ENCODE measurements around the gene RPS6KA5.

Gene RPS6KA5

DNA sequence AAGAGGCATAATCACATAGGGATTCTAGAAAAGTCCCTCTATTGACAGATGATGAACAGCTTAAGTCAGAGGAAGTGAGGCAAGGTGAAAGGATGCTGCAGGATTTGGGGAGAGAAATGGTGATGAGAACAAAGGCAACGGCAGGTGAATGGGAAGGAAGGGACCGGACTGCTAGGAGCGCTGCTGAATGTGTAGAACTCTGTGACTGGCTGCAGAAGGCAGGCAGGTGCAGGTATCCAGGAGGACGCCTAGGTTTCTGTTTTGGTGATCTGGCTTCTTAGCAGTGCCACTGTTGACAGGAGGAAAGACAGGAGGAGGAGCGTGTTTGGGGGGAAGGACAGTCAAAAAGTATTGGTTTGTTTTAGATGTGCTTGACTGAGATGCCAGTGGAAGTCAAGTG lies 185.8 kb downstream of the RPS6KA5 start:
- DNase-seq (ENCODE audit: insufficient read length, low spot score) (no peak), FAIRE-seq (peak; percentile 32)
- TF ChIP-seq, protein P1, sequence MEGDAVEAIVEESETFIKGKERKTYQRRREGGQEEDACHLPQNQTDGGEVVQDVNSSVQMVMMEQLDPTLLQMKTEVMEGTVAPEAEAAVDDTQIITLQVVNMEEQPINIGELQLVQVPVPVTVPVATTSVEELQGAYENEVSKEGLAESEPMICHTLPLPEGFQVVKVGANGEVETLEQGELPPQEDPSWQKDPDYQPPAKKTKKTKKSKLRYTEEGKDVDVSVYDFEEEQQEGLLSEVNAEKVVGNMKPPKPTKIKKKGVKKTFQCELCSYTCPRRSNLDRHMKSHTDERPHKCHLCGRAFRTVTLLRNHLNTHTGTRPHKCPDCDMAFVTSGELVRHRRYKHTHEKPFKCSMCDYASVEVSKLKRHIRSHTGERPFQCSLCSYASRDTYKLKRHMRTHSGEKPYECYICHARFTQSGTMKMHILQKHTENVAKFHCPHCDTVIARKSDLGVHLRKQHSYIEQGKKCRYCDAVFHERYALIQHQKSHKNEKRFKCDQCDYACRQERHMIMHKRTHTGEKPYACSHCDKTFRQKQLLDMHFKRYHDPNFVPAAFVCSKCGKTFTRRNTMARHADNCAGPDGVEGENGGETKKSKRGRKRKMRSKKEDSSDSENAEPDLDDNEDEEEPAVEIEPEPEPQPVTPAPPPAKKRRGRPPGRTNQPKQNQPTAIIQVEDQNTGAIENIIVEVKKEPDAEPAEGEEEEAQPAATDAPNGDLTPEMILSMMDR (IDR thresholded peaks at IDR 0.05; ENCODE audit: insufficient read depth, missing control alignments): no peak

DNA sequence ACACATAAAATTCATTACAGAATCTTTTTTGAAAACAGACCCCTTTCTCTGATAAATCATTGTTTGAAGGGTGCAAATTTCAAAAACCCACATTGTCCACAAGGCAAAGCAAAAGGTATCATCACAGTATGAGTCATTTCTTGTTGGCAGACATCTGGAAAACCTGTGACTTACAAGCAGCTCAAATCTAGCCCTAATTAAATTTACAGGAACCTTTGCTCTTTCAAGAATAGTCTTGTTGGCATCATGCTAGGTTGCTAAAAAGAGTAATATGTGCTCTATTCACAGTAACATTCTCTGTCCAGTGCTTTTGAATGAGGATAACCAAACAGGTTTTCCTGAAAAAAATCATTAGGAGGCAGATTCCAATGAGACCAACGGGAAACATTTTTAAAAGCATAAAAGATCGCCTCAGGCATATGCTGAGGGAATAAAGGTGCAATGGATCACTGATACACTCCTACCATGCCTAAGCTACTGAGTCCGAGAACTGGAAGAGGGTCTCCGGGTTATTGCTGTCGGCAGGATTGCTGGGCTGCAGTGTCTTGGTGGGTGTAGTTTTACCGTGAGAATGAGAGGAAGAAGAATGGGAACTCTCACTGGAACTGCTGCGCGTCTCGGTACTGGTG lies 188.7 kb downstream of the RPS6KA5 start:
- TF ChIP-seq, protein P1 (IDR thresholded peaks at IDR 0.05; ENCODE audit: insufficient read depth, missing control alignments): no peak
- DNase-seq (ENCODE audit: insufficient read length, low spot score): no peak
- no peak for FAIRE-seq

DNA sequence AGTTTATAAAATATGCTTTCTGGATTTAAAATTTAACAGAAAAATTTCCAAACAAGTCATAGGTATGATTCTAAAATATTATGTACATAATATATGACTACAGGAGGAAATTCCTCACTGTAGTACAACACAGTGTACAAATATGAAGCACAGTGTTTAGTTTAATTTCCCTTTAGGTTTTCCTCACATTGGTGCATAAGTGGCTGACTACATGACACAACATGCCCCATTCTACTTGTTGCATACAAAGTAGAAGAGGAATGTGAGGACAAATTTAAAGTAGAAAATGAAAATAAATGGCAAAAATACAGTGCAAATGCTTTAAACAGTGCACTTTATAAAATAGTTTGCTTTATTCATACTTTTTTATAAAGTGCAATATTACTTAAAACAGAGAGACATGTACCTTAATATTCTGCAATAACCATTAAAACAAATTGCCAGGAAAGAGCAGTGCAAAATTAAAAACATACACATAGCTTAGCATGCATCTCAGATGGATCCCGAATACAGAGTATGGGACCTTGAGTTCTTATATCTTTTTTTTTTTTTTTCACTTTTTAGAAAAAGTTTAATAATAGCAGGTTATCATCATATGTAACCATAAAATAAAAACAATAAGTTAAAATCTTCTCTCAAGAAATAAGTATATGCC lies 189.4 kb downstream of the RPS6KA5 start:
- TF ChIP-seq, protein P1 (IDR thresholded peaks at IDR 0.05; ENCODE audit: insufficient read depth, missing control alignments): no peak
- FAIRE-seq: no peak
- no peak for DNase-seq (ENCODE audit: insufficient read length, low spot score)

DNA sequence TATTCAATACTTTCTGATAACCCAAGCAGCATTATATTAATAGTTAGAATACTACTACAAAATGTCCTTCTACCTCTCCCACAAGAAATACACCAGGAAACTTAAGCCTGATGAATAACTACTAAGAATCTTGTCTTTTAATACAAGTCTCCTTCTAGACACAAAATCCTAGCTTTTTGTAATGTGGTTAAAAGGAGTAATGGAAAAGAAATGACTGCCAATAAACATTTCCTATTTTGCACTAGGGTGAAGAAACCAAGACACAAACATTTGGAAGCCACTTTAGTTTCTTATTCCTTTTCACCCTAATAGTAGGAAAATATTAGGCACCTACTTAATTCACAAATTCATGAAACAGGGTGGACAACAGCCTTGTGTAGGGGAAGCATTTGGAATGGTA lies 192.9 kb downstream of the RPS6KA5 start:
- DNase-seq (ENCODE audit: insufficient read length, low spot score) (no peak), FAIRE-seq (no peak)
- TF ChIP-seq, protein P1 (IDR thresholded peaks at IDR 0.05; ENCODE audit: insufficient read depth, missing control alignments): no peak

DNA sequence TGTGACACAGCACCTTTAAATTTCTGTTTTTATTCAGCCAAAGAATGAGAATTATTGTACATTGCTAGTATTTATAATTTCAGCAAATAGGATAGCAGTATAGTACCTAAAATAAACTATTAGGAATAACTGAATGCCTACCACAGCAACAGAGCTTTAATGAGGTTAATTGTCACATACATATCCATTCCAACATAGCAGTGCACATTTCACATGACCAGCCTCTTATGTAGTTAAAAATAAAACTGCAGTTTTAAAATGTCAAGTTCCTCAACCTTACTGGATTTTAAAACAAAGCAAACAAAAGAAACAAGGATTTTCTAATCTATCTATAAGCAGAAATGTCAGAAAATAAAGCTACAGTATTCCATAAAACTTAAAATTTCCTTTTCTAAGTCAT lies 193.6 kb downstream of the RPS6KA5 start:
- DNase-seq (ENCODE audit: insufficient read length, low spot score) (no peak), FAIRE-seq (no peak)

DNA sequence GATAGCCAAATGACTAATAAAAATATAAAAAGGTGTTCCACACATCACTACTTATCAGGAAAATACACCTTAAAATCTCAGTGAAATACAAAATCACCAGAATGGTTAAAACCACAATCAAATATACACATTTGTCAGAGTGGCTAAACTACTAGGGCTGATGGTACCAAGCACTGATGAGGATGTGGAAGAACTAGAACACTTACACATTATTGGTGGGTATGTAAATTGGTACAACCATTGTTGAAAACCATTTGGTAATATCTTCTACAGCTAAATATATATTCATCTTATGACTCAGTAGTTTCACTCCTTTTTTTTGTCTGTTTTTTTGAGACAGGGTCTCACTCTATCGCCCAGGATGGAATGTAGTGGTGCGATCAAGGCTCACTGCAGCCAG lies 195.7 kb downstream of the RPS6KA5 start:
- no peak for FAIRE-seq
- TF ChIP-seq, protein P1 (IDR thresholded peaks at IDR 0.05; ENCODE audit: insufficient read depth, missing control alignments): no peak
- no peak for DNase-seq (ENCODE audit: insufficient read length, low spot score)

More for the DNA sequence above, 193.6 kb downstream of the RPS6KA5 start:
- TF ChIP-seq, protein P1 (IDR thresholded peaks at IDR 0.05; ENCODE audit: insufficient read depth, missing control alignments): no peak

DNA sequence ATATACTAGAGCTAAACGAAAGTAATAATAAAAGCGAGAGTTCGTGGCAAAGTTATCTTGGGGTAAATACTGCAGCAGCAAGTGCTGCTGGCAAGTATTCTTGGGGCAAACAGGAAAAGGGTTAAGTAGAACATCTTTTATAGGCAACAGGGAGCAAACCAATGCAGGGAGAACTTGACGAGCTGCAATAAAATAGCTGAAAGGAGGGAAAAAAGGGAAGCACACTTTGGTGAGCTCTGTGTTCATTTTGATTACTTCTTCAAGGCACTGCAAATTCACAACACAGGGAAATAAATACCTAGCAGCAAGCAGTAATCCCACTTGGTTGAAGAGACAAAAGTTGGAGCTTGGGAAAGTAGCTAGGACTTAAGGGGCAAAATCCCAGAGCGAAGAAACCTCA lies 201.9 kb downstream of the RPS6KA5 start:
- FAIRE-seq: no peak
- TF ChIP-seq, protein P1 (IDR thresholded peaks at IDR 0.05; ENCODE audit: insufficient read depth, missing control alignments): no peak
- DNase-seq (ENCODE audit: insufficient read length, low spot score): no peak

Data from D721Med (cell line).